GM19025 (cell line): ENCODE measurements around the gene VPS45.

Experiments used
- ATAC-seq: cut with Tn5 transposase; IDR thresholded peaks from one replicate; pipeline ENCODE4 v1.9.1; 2021; ENCODE audit warnings: mild to moderate bottlenecking, low read depth, moderate library complexity; ENCODE audit not compliant: unreplicated experiment

The VPS45 gene

GRCh38 chr1:150156868-150157603, 89.5 kb downstream of the VPS45 start:
- no peak for ATAC-seq

DNA sequence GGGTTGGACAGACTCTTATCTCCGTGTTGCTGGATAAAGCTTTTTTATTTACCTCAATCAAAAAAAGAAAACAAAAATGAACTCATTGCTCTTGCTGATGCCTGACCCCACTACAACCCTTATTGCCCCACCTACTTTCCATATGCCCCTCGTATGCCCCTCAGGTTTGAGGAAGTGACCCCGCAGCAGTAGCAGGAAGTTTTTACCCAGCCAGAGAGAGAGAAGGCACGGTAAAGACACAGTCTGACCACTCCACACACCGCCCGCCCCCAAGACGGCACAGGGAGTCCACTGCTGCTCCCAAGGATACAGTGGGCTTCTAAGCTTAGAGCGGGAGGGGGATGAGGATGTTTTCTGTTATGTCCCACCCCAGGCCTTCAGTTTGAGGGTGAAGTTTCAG, 92.0 kb downstream of the VPS45 start:
- no peak for ATAC-seq

- no peak for ATAC-seq
These were observed 93.5 kb downstream of the VPS45 start for GRCh38 chr1:150160964-150161621.

GRCh38 chr1:150161747-150162581, 94.4 kb downstream of the VPS45 start:
- no peak for ATAC-seq

- ATAC-seq: no peak
These were observed 94.9 kb downstream of the VPS45 start for GRCh38 chr1:150162582-150162861.

- ATAC-seq: peak; percentile 52
These were observed 95.5 kb downstream of the VPS45 start for GRCh38 chr1:150162862-150163706.

- ATAC-seq: no peak
These were observed 96.6 kb downstream of the VPS45 start for GRCh38 chr1:150164224-150164623.

DNA sequence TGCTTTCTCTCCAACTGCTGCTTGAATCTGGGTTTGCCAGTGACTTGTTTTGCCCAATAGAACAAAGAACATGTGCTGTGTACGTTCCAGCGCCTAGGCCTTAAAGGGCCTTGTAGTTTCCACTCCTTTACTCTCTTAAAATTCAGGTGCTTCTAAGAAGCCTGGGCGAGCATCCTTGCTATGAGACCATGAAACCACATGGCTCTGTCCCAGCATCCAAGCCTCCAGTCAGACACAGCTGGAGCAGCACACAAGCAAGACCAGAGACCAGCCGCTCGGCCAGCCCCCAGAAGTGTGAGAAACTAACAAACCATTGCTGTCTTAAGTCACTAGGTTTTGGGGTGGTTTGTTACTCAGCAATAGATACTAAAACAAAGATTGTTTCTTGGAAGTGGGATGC, 97.2 kb downstream of the VPS45 start:
- ATAC-seq: no peak

- no peak for ATAC-seq
These were observed 98.3 kb downstream of the VPS45 start for GRCh38 chr1:150165622-150166612.

DNA sequence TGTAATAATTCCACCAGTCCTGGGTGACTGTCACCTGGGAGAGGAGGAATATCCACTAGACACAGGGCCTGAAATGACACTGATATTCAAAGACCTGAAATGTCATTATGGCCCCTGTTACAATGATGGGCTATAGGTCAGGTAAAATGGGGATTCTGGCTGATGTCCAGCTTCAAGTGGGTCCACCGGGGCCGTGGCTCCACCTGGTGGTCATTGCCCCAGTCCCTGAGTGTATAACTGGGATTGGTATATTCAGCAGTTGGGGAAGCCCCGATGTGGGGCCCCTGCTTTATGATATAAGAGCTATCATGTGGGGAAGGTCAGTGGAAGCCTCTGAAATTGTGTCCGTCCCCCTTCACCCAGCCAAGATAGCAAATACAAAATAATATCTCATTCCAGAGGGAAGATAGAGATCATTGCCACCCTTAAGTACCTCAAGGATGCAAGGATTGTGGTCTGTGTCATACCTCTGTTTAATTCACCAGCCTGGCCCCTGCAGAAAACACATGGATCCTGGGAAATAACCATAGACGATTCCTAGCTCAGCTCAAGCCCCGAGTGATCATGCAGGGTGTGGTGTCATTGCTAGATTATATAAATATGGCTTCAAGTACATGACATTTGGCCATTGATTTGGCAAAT, 101.5 kb downstream of the VPS45 start:
- ATAC-seq: no peak

DNA sequence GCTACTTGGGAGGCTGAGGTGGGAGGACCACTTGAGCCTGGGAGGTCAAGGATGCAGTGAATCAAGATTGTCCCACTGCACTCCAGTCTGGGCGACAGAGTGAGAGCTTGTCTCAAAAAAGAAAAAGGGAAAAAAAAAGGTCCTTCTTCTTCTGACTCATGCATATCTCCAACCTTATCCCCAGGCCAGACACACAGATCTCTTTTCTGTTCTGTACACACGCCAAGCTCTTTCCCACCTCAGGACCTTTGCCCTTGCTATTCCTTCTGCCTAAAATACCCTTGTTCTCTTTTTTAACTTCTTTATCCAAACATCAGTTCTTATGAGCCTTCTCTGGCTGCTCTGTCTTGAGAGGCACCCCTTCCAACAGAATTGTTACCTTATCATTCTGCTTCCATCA, 104.2 kb downstream of the VPS45 start:
- ATAC-seq: no peak

- no peak for ATAC-seq
These were observed 105.6 kb downstream of the VPS45 start for GRCh38 chr1:150173141-150173585.

DNA sequence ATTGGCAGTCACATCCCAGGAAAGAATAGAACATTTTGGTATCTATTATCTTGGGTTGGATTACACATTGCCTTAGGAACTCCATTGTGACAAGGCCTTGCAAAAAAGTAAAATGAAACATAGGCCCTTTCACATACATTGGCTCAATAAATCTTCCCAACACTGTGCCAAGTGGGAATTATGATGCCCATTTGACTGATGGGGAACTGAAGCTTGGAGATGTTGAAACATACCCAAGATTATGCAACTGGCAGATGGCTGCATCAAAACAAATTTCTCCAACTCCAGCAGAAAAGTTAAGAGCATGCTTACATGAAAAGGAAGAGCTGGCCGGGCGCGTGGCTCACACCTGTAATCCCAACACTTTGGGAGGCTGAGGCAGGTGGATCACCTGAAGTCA, 109.0 kb downstream of the VPS45 start:
- ATAC-seq: no peak

- ATAC-seq: no peak
These were observed 111.0 kb downstream of the VPS45 start for GRCh38 chr1:150178548-150178947.

DNA sequence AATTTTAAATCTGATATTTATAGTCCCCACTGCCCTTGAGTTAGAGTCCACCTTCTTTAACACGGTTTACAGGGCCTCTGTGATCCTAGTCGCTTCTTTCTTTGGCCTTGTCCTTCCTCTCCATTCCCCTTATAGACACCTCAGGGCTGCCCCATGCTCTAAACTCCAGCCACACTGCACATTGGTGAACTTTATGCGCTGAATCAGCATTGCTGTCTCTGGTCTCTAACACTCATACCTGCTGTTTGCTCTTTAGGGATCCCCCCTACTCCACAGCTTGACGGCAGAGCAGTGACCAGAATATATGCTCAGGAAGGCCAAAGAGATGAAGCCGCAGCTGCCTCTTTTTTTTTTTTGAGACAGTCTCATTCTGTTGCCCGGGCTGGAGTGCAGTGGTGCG, 112.3 kb downstream of the VPS45 start:
- ATAC-seq: no peak

GRCh38 chr1:150180474-150180873, 112.9 kb downstream of the VPS45 start:
- ATAC-seq: no peak

DNA sequence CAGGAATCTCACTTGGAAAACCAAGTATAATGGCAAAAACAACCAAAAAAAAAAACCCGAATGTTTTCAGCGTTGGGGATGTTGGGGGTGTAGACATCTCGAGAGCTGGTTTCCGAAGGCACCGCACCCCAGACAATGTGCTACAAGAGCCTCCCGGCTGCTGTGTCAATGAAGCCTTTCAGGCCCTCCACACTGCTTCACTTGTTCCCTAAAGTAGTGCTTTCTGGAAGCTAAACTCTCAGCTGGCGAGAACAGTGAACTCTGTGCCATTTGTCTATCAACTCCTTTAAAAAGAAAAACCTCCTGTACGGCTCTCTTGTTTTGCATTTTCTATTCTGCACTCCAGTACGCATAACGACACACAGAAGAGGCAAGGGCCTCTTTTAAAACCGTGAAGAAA, 114.7 kb downstream of the VPS45 start:
- no peak for ATAC-seq

- no peak for ATAC-seq
These were observed 115.5 kb downstream of the VPS45 start for GRCh38 chr1:150183061-150183460.

DNA sequence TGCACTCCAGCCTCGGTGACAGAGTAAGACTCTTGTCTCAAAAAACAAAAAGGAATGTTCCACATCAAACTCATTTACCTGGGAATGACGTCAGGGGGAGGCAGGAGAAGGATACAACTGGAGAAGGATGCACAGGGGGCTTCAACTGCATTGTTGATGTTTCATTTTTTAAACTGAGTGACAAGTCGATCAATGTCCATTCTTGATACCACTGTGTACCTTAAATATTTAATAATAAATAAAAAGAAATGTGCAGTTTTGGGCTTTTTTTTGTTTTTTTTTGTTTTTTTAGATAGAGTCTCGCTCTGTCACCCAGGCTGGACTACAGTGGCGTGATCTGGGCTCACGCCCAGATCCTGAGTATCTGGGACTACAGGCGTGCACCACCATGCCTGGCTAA, 117.9 kb downstream of the VPS45 start:
- ATAC-seq: no peak
